ENCODE data around the gene COL5A3. TPM values are rescaled to one million over a fixed set of nuclear protein-coding genes. Genes with fewer than 3 reads are reported as not detected.

COL5A3 gene
- total RNA-seq, 1 experiment from 2014 or later = 0.39 TPM

DNA sequence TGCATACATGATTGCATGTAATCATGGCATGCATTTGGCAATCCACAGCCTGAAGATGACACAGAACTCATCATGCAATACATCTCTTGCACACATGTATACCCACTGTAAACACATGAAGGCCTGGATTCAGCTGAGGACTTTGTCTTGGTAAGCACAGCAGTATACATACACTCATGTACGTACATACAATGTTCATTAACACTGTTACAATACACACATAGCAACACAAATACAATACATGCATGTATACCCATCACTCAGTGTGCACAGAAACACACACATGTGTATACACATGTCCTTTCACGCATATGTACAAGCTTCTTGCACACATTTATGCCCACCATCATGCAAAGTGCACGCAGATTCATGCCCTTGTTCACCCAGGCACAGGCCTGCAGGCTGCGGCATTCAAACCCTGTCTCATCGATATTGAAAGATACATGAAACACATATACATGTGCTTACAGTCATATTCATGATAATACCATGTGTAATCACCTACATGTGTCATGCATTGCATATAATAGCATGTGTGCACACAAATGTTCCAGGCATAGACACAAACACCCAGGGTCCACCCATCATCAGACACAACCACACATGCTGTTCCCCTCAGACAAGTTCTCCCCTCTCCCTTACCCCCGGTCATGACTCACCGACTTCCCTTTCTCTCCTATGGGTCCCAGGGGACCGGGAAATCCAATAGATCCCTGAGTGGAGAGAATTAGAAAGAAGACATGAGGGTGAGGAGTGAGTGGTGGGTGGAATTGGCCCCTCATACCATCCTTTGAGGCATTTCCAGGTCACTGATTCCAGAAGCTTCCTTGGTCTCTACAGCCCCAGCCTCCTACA lies 28.7 kb downstream of the COL5A3 start:
- H3K9me3 ChIP-seq (replicated peaks) = no peaks in the 10 kb centered on the region
- no peaks in the 10 kb centered on the region for H3K36me3 ChIP-seq
- H3K27ac ChIP-seq = no peak overlapping the region
- H3K27me3 ChIP-seq (replicated peaks) = no peaks in the 10 kb centered on the region
- no peaks in the 10 kb centered on the region for H3K4me1 ChIP-seq (replicated peaks)
- no peak overlapping the region for H3K4me3 ChIP-seq
- no peak for DNase-seq (ENCODE audit: low read depth in 1 of 2, low spot score in 2 of 2)

DNA sequence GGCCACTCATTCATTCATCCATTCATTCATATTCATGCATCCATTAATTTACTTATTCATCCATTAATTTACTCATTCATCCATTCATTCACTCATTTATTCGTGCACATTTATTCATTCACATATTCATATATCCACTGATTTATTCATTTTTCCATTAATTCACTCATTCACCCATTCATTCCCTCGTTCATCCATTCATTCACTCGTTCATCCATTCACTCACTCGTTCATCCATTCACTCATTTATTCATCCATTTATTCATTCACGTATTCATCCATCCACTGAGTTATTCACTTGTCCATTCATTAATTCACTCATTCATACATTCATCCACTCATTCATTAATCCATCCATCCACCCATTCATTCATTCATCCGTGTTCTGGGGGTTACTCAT lies 38.2 kb downstream of the COL5A3 start:
- no peak overlapping the region for H3K27ac ChIP-seq
- no peaks in the 10 kb centered on the region for H3K4me1 ChIP-seq (replicated peaks)
- no peaks in the 10 kb centered on the region for H3K9me3 ChIP-seq (replicated peaks)
- H3K36me3 ChIP-seq = no peaks in the 10 kb centered on the region
- no peaks in the 10 kb centered on the region for H3K27me3 ChIP-seq (replicated peaks)
- no peak overlapping the region for H3K4me3 ChIP-seq
- DNase-seq (ENCODE audit: low read depth in 1 of 2, low spot score in 2 of 2) = no peak

GRCh38 chr19:9971166-9971897 lies 39.0 kb downstream of the COL5A3 start:
- Histone ChIP-seq H3K9me3 (replicated peaks) (no peaks in the 10 kb centered on the region), H3K4me3 (no peak overlapping the region), H3K27me3 (replicated peaks) (no peaks in the 10 kb centered on the region), H3K4me1 (replicated peaks) (no peaks in the 10 kb centered on the region), H3K36me3 (no peaks in the 10 kb centered on the region), H3K27ac (no peak overlapping the region)
- no peak for DNase-seq (ENCODE audit: low read depth in 1 of 2, low spot score in 2 of 2)

DNA sequence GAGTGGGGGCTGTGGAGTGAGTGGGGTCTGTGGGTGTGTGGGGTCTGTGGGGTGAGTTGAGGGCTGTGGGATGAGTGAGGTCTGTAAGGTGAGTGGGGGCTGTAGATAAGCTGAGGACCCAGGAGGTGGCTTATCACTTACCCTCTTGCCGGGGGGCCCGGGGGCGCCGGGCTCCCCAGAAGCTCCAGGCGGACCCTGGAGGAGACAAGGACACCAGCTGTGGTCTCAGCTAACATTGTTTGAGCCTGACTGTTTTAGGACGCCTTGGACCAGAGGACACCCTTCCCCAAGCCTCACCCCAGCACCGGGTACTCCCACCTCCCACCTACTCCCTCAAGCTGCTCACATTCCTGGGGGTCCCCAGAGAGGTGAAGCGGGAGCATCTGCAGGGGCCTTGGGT lies 39.8 kb downstream of the COL5A3 start:
- no peak for DNase-seq (ENCODE audit: low read depth in 1 of 2, low spot score in 2 of 2)
- Histone ChIP-seq H3K4me3 (no peak overlapping the region), H3K4me1 (replicated peaks) (no peaks in the 10 kb centered on the region), H3K9me3 (replicated peaks) (no peaks in the 10 kb centered on the region), H3K27ac (no peak overlapping the region), H3K36me3 (no peaks in the 10 kb centered on the region), H3K27me3 (replicated peaks) (no peaks in the 10 kb centered on the region)

DNA sequence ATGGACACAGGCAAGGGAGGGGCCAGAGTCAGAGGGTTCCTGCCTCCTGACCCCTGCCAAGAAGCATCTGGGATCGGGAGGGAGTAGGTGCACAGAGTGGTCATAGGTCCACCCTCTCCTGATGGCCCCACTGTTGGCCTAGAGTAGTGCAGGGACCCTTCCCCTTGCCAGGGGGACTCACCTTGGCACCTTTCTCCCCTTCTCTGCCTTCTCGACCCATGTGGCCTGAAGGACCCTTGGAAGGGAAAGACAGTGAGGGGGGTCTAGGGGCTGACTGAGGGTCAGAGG lies 40.7 kb downstream of the COL5A3 start:
- H3K4me1 ChIP-seq (replicated peaks) = no peaks in the 10 kb centered on the region
- no peak overlapping the region for H3K4me3 ChIP-seq
- no peak overlapping the region for H3K27ac ChIP-seq
- H3K36me3 ChIP-seq = no peaks in the 10 kb centered on the region
- H3K27me3 ChIP-seq (replicated peaks) = no peaks in the 10 kb centered on the region
- no peaks in the 10 kb centered on the region for H3K9me3 ChIP-seq (replicated peaks)
- no peak for DNase-seq (ENCODE audit: low read depth in 1 of 2, low spot score in 2 of 2)

DNA sequence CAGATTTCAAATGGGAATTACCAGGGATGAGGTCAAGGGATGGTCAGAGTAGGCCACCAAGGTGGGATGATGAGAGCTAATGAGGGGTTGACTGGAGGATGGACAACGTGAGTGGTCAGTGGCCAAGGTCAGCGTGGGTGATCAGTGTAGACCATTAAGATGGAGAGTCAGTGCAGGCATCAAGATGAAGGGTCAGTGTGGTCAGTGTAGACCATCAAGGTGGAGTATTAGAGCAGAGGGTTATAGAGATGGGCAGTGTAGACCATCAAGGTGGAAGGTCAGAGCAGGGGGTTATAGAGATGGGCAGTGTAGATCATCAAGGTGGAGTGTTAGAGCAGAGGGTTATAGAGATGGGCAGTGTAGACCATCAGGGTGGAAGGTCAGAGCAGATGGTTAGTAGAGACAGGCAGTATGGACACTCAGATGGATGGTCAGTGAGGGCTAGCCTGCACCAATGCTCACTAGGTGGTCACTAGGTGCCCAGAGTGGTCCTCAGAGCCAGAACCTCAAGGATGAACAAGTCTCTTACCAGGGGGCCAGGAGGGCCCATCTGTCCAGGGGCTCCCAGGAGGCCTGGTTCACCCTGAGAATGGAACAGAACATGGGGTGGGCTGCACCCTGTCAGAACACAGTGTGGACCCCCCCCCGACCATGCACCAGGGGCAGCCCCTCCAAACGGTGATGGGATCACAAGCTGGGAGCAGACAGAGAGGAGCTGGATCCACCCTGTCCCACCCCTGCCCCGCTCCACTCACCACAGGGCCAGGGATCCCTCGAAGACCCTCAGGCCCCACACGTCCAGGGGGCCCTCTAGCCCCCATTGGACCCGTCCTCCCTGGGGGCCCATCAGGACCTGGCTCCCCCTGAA lies 41.2 kb downstream of the COL5A3 start:
- no peaks in the 10 kb centered on the region for H3K36me3 ChIP-seq
- no peaks in the 10 kb centered on the region for H3K9me3 ChIP-seq (replicated peaks)
- no peaks in the 10 kb centered on the region for H3K27me3 ChIP-seq (replicated peaks)
- H3K27ac ChIP-seq = no peak overlapping the region
- no peaks in the 10 kb centered on the region for H3K4me1 ChIP-seq (replicated peaks)
- H3K4me3 ChIP-seq = no peak overlapping the region
- DNase-seq (ENCODE audit: low read depth in 1 of 2, low spot score in 2 of 2) = no peak

DNA sequence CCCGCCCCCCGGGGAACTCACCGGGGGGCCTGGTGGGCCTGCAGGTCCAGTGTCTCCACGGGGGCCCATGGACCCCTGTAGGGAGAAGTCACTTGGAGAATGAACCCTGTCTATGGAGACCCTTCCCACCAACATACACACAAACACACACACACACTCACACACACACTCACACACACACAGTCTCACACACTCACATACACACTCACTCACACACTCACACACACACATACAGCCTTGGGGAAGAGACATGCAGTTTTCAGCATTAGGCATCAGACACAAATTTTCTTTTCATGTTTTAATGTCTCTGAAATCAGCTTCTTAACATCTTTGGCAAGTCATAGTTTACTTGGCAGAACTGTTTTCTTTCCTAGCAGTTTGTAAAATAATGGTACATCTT lies 43.0 kb downstream of the COL5A3 start:
- no peak for DNase-seq (ENCODE audit: low read depth in 1 of 2, low spot score in 2 of 2)
- H3K9me3 ChIP-seq (replicated peaks) = no peaks in the 10 kb centered on the region
- no peaks in the 10 kb centered on the region for H3K4me1 ChIP-seq (replicated peaks)
- H3K27ac ChIP-seq = no peak overlapping the region
- no peaks in the 10 kb centered on the region for H3K27me3 ChIP-seq (replicated peaks)
- no peaks in the 10 kb centered on the region for H3K36me3 ChIP-seq
- H3K4me3 ChIP-seq = no peak overlapping the region

DNA sequence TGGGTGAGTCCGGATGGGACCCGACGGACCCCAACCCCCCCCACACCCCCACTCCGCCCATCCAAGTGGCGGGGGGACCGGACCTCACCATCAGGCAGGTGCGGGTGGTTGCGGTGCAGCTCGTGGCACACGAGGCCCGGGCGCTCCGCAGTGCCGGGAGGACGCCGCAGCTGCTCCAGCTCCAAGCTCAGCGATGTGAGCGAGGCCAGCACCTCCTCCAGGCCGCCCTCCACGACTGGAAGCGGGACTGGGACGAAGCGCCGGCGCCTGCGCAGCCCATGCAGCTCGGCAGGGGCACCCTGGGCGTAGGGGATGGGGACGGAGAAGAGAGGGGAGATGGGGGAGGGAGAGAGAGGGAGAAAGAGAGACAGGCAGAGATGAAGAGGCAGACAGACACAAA lies 43.9 kb downstream of the COL5A3 start:
- no peak for DNase-seq (ENCODE audit: low read depth in 1 of 2, low spot score in 2 of 2)
- Histone ChIP-seq H3K4me1 (replicated peaks) (no peaks in the 10 kb centered on the region), H3K4me3 (no peak overlapping the region), H3K36me3 (no peaks in the 10 kb centered on the region), H3K9me3 (replicated peaks) (no peaks in the 10 kb centered on the region), H3K27me3 (replicated peaks) (no peaks in the 10 kb centered on the region), H3K27ac (no peak overlapping the region)

DNA sequence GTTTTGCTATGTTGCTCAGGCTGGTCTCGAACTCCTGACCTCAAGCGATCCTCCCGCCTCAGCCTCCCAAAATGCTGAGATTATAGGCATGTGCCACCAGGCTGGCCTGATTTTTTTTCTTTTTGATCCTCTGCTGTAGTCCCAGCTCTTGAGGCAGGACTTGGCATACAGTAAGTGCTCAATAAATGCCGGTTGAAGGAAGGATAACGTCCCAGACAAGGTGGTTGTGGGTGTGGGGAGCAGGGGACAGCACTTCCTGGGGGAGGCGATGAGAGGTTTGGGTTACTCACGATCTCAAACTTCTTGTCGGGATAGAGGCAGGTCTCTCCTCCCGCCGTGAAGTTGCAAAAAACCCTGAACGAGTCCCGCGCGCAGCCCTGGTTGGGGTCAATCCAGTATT lies 44.3 kb downstream of the COL5A3 start:
- no peak for DNase-seq (ENCODE audit: low read depth in 1 of 2, low spot score in 2 of 2)
- H3K27me3 ChIP-seq (replicated peaks) = no peaks in the 10 kb centered on the region
- no peaks in the 10 kb centered on the region for H3K36me3 ChIP-seq
- no peak overlapping the region for H3K27ac ChIP-seq
- no peaks in the 10 kb centered on the region for H3K9me3 ChIP-seq (replicated peaks)
- H3K4me1 ChIP-seq (replicated peaks) = no peaks in the 10 kb centered on the region
- no peak overlapping the region for H3K4me3 ChIP-seq

GRCh38 chr19:9962623-9963290 lies 47.5 kb downstream of the COL5A3 start:
- no peak overlapping the region for H3K4me3 ChIP-seq
- no peaks in the 10 kb centered on the region for H3K36me3 ChIP-seq
- no peak for DNase-seq (ENCODE audit: low read depth in 1 of 2, low spot score in 2 of 2)
- no peaks in the 10 kb centered on the region for H3K4me1 ChIP-seq (replicated peaks)
- H3K27ac ChIP-seq = no peak overlapping the region
- no peaks in the 10 kb centered on the region for H3K9me3 ChIP-seq (replicated peaks)
- no peaks in the 10 kb centered on the region for H3K27me3 ChIP-seq (replicated peaks)

DNA sequence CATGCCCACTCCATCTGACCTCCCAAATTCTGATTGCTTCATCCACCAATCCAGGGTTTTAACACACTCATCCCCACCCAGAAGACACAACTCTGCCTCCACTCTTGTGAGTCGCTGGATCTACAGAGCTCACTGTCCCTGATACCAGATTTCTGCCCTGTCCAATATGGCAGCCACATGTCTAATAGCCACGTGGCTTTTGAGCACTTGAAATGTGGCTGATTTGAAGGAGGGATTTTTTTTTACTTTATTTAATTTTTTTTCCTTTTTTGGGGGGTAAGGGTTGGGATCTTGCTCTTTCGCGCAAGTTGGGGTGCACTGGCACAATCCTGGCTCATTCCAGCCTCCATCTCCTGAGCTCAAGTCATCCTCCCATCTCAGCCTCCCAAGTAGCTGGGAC lies 49.2 kb downstream of the COL5A3 start:
- Histone ChIP-seq H3K9me3 (replicated peaks) (no peaks in the 10 kb centered on the region), H3K27me3 (replicated peaks) (no peaks in the 10 kb centered on the region)

GRCh38 chr19:9958379-9958821 lies 51.9 kb downstream of the COL5A3 start:
- no peaks in the 10 kb centered on the region for H3K9me3 ChIP-seq (replicated peaks)
- H3K27me3 ChIP-seq (replicated peaks) = no peaks in the 10 kb centered on the region
- no peak overlapping the region for H3K27ac ChIP-seq
- no peak overlapping the region for H3K4me3 ChIP-seq
- no peak for DNase-seq (ENCODE audit: low read depth in 1 of 2, low spot score in 2 of 2)
- no peaks in the 10 kb centered on the region for H3K4me1 ChIP-seq (replicated peaks)
- H3K36me3 ChIP-seq = no peaks in the 10 kb centered on the region

More for the DNA sequence above, 49.2 kb downstream of the COL5A3 start:
- no peaks in the 10 kb centered on the region for H3K4me1 ChIP-seq (replicated peaks)
- no peak overlapping the region for H3K27ac ChIP-seq
- no peak for DNase-seq (ENCODE audit: low read depth in 1 of 2, low spot score in 2 of 2)
- no peak overlapping the region for H3K4me3 ChIP-seq
- no peaks in the 10 kb centered on the region for H3K36me3 ChIP-seq

DNA sequence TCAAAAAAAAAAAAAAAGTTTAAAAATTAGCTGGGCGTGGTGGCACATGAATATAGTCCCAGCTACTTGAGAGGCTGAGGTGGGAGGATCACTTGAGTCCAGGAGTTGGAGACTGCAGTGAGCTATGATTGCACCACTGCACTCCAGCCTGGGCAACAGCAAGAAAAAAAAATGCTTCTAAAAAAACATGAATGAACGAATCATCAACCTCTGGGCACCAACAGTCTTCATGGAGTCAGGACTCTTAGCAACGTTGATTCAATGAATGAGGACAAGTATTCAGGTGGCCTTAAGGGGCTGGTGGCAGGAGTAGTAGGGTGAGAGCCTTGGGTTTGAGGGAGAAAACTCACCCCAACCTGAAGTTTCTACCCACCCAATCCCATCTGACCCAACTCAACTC lies 53.3 kb downstream of the COL5A3 start:
- Histone ChIP-seq H3K27ac (no peak overlapping the region), H3K4me3 (no peak overlapping the region), H3K36me3 (no peaks in the 10 kb centered on the region), H3K4me1 (replicated peaks) (no peaks in the 10 kb centered on the region), H3K9me3 (replicated peaks) (no peaks in the 10 kb centered on the region), H3K27me3 (replicated peaks) (no peaks in the 10 kb centered on the region)
- no peak for DNase-seq (ENCODE audit: low read depth in 1 of 2, low spot score in 2 of 2)

Data from SJSA1 (cell line).